ENCODE results near the gene ZNF226. TPM values are rescaled to one million over a fixed set of nuclear protein-coding genes. Genes with fewer than 3 reads are reported as not detected.

ZNF226 gene
- total RNA-seq, 1 experiment from 2014 or later: 15.3 TPM

- no CpG with 5 or more reads among the region's 4 CpGs for WGBS (ENCODE audit: extremely low coverage, insufficient read length, low lambda C conversion rate)
- Mint-ChIP-seq H3K36me3 (ENCODE audit: insufficient read depth in 1 of 3, low read depth in 3 of 3) (peaks cover 42 to 72% (median 54%) of the 10 kb centered on the region in 3 experiments), H3K4me3 (no peak overlapping the region), H3K27ac (no peak overlapping the region), H3K4me1 (no peaks in the 10 kb centered on the region), H3K9me3 (peaks cover 0 to 13% of the 10 kb centered on the region in 2 experiments; a peak in 2 of 5 replicates), H3K27me3 (ENCODE audit: low read depth) (no peaks in the 10 kb centered on the region)
- H3K79me1 ChIP-seq (ENCODE audit: insufficient read depth, low read depth, low read length, poor library complexity, severe bottlenecking): no peaks in the 10 kb centered on the region
- no peak overlapping the region for H3K4me2 ChIP-seq (ENCODE audit: insufficient read depth, insufficient read length, low read length)
- no peak overlapping the region for H3K23ac ChIP-seq (ENCODE audit: insufficient read length, low read depth, low read length)
- no peak overlapping the region for H4K8ac ChIP-seq (replicated peaks; ENCODE audit: insufficient read length, low read depth, low read length)
- no peak overlapping the region for H3K18ac ChIP-seq (ENCODE audit: insufficient read length, low read depth, low read length)
- TF ChIP-seq CTCF (conservative IDR thresholded peaks at IDR 0.05): no peak
- no peak overlapping the region for H2BK5ac ChIP-seq (ENCODE audit: insufficient read length, low read length)
- H3K27ac ChIP-seq (ENCODE audit: insufficient read length, low read depth, low read length): no peak overlapping the region
- no peak overlapping the region for H3K56ac ChIP-seq (ENCODE audit: insufficient read length, low read depth, low read length)
- H3K9me3 ChIP-seq (ENCODE audit: control insufficient read depth, low read depth, low read length): no peaks in the 10 kb centered on the region
- no peaks in the 10 kb centered on the region for H3K27me3 ChIP-seq (ENCODE audit: insufficient read depth, low read length)
- no peaks in the 10 kb centered on the region for H4K20me1 ChIP-seq (ENCODE audit: control insufficient read depth, insufficient read depth, insufficient read length)
- no peak overlapping the region for H2AK5ac ChIP-seq (ENCODE audit: insufficient read length, low read length)
- H2BK12ac ChIP-seq (ENCODE audit: insufficient read length, low read depth, low read length): no peak overlapping the region
- H3K79me2 ChIP-seq (ENCODE audit: insufficient read depth, low read length): no peaks in the 10 kb centered on the region
- H3K14ac ChIP-seq (ENCODE audit: insufficient read depth, low read length): no peak overlapping the region
- DNase-seq: no peak
- no peak overlapping the region for H3K4ac ChIP-seq (ENCODE audit: low read depth, low read length)
- no peaks in the 10 kb centered on the region for H3K4me1 ChIP-seq (ENCODE audit: insufficient read depth, low read length)
- no peak overlapping the region for H2BK120ac ChIP-seq (ENCODE audit: low read depth, low read length, poor library complexity, severe bottlenecking)
- H3T11ph ChIP-seq (ENCODE audit: low read length): no peak overlapping the region
- no peak overlapping the region for H4K91ac ChIP-seq (ENCODE audit: insufficient read length, low read depth, low read length)
- no peaks in the 10 kb centered on the region for H3K23me2 ChIP-seq (ENCODE audit: insufficient read length, low read depth, low read length, poor library complexity, severe bottlenecking)
- no peak overlapping the region for H4K5ac ChIP-seq (ENCODE audit: insufficient read length, low read depth, low read length)
- H3K9ac ChIP-seq (ENCODE audit: extremely low read depth, insufficient read length, low read length): no peak overlapping the region
- H2AFZ ChIP-seq (ENCODE audit: low read length): no peak overlapping the region
- H2BK20ac ChIP-seq (ENCODE audit: low read depth, low read length, poor library complexity, severe bottlenecking): no peak overlapping the region
- no peak overlapping the region for H2BK15ac ChIP-seq (ENCODE audit: low read depth, low read length)
These were observed 15.1 kb upstream of the ZNF226 start for GRCh38 chr19:44149776-44150175.

Measured in H9 (cell line).